ENCODE data around the gene NOS3. TPM values are rescaled to one million over a fixed set of nuclear protein-coding genes. Genes with fewer than 3 reads are reported as not detected.

NOS3 gene
- total RNA-seq, 1 donor from 2014 or later: 15.1 TPM

DNA sequence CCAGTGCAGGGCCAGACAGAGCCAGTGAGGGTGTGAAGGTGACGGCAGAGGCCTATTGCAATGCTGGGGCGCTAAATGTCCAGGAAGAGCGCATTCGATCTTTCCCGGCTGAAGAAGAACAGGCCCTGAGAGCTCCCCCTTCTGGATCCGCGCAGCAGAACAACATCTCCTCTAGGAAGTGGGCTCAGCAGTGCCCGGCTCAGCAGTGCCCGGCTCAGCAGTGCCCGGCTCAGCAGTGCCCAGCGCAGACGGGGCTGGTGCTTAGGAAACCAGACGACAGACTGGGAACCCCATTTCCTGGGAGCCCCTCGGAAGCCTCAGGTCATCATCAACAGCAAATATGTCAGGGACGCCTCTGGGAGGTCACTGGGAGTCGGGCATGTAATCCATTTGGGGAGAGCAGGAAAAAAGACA lies 4.7 kb upstream of the NOS3 start:
- TF ChIP-seq, protein P1, sequence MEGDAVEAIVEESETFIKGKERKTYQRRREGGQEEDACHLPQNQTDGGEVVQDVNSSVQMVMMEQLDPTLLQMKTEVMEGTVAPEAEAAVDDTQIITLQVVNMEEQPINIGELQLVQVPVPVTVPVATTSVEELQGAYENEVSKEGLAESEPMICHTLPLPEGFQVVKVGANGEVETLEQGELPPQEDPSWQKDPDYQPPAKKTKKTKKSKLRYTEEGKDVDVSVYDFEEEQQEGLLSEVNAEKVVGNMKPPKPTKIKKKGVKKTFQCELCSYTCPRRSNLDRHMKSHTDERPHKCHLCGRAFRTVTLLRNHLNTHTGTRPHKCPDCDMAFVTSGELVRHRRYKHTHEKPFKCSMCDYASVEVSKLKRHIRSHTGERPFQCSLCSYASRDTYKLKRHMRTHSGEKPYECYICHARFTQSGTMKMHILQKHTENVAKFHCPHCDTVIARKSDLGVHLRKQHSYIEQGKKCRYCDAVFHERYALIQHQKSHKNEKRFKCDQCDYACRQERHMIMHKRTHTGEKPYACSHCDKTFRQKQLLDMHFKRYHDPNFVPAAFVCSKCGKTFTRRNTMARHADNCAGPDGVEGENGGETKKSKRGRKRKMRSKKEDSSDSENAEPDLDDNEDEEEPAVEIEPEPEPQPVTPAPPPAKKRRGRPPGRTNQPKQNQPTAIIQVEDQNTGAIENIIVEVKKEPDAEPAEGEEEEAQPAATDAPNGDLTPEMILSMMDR (IDR thresholded peaks at IDR 0.05): peak; percentile 70
- Histone ChIP-seq H3K4me1 (peaks cover 24% of the 10 kb centered on the region), H3K9me3 (no peaks in the 10 kb centered on the region), H3K4me3 (no peak overlapping the region), H3K36me3 (no peaks in the 10 kb centered on the region), H3K27ac (no peak overlapping the region), H3K27me3 (ENCODE audit: low read depth) (peaks cover 14% of the 10 kb centered on the region)
- ATAC-seq (peak; percentile 62 to 71), DNase-seq (no peak)
- intact Hi-C loops (cut with DNase I): no loop called here

- Histone ChIP-seq H3K27ac (no peak overlapping the region), H3K4me3 (no peak overlapping the region), H3K4me1 (peaks cover 24% of the 10 kb centered on the region), H3K9me3 (no peaks in the 10 kb centered on the region), H3K27me3 (ENCODE audit: low read depth) (peaks cover 10% of the 10 kb centered on the region), H3K36me3 (no peaks in the 10 kb centered on the region)
- TF ChIP-seq, protein P1 (IDR thresholded peaks at IDR 0.05): no peak
- ATAC-seq (no peak), DNase-seq (no peak)
- intact Hi-C loops (cut with DNase I): no loop called here
These were observed 4.3 kb upstream of the NOS3 start for GRCh38 chr7:150986556-150986955.

GRCh38 chr7:150988230-150989226 lies 2.3 kb upstream of the NOS3 start:
- DNase-seq: no peak
- intact Hi-C loops (cut with DNase I): no loop called here

DNA sequence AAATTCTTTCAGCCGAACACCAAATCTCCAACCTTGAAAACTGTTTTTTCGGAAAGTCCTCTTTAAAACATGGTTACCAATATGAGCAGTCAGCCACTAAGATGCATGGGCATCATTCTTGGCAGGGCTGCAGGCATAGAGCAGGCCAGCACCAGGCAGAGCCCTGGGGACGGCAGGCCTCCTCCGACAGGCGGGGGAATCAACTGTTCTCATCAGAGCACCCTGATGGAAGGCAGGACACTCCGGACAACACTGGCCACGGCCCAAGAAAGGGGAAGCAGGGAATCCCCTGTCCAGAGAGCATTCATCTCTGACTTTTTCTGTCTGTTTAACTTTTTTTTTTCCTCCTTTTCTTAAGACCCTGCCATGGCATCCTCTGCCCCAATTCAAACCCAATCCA lies 1.4 kb upstream of the NOS3 start:
- no peak for DNase-seq
- ATAC-seq: no peak
- no peaks in the 10 kb centered on the region for H3K9me3 ChIP-seq
- TF ChIP-seq, protein P1 (IDR thresholded peaks at IDR 0.05): no peak
- no peaks in the 10 kb centered on the region for H3K36me3 ChIP-seq
- peak overlapping the region; percentile 60 for H3K27ac ChIP-seq
- peaks cover 35% of the 10 kb centered on the region for H3K4me1 ChIP-seq
- intact Hi-C loops (cut with DNase I): no loop called here
- no peak overlapping the region for H3K4me3 ChIP-seq
- H3K27me3 ChIP-seq (ENCODE audit: low read depth): no peaks in the 10 kb centered on the region

More at GRCh38 chr7:150988230-150989226, 2.3 kb upstream of the NOS3 start:
- Histone ChIP-seq H3K9me3 (no peaks in the 10 kb centered on the region), H3K4me1 (peaks cover 29% of the 10 kb centered on the region), H3K27ac (peak overlapping the region; percentile 60), H3K36me3 (no peaks in the 10 kb centered on the region), H3K4me3 (peak overlapping the region; percentile 17), H3K27me3 (ENCODE audit: low read depth) (no peaks in the 10 kb centered on the region)
- peak; percentile 59 to 69 for ATAC-seq
- TF ChIP-seq, protein P1 (IDR thresholded peaks at IDR 0.05): peak; percentile 89

GRCh38 chr7:150992051-150992640 lies 1.3 kb downstream of the NOS3 start:
- Histone ChIP-seq H3K36me3 (no peaks in the 10 kb centered on the region), H3K4me1 (peaks cover 50% of the 10 kb centered on the region)

More at GRCh38 chr7:150992051-150992640, 1.3 kb downstream of the NOS3 start:
- H3K4me3 ChIP-seq: no peak overlapping the region
- no peaks in the 10 kb centered on the region for H3K9me3 ChIP-seq
- TF ChIP-seq, protein P1 (IDR thresholded peaks at IDR 0.05): no peak
- no peak for ATAC-seq
- intact Hi-C loops (cut with DNase I): no loop called here
- H3K27ac ChIP-seq: peak overlapping the region; percentile 53
- DNase-seq: no peak
- no peaks in the 10 kb centered on the region for H3K27me3 ChIP-seq (ENCODE audit: low read depth)

All from lower lobe of right lung (tissue), 2 donors.